Mucosa of descending colon (tissue), 3 donors: Measurements from ENCODE around the gene DOCK6. TPM values are rescaled to one million over a fixed set of nuclear protein-coding genes. Genes with fewer than 3 reads are reported as not detected.

ENCODE experiments used
- ATAC-seq: fragments of 200-7000 bp; cut with Tn5 transposase; one replicate; pipeline ENCODE4 v1.9.1; 2020; ENCODE audit warnings: mild to moderate bottlenecking, moderate library complexity
- DNase-seq, 3 donors: peaks; one replicate each; pipeline ENCODE4 v3.0.0-alpha.2; 2020
- H3K36me3 ChIP-seq: fragments of 200-600 bp; one replicate; pipeline ENCODE4 v1.8.0; 2021; ENCODE audit warnings: low read depth, mild to moderate bottlenecking
- H3K4me1 ChIP-seq: fragments of 200-600 bp; one replicate; pipeline ENCODE4 v1.8.0; 2021; ENCODE audit warnings: low read depth, mild to moderate bottlenecking
- H3K4me3 ChIP-seq: fragments of 200-600 bp; one replicate; pipeline ENCODE4 v1.8.0; 2021; ENCODE audit warnings: mild to moderate bottlenecking
- H3K9me3 ChIP-seq: fragments of 200-600 bp; one replicate; pipeline ENCODE4 v1.8.0; 2021; ENCODE audit warnings: mild to moderate bottlenecking
- CTCF ChIP-seq: fragments of 200-600 bp; IDR thresholded peaks from one replicate; pipeline ENCODE4 v1.8.0; 2022; ENCODE audit warnings: antibody characterized with exemption, mild to moderate bottlenecking
- intact Hi-C, 2 donors: fragments of 100-400 bp; cut with DNase I in 1 of 2; cut with micrococcal nuclease in 1 of 2; formaldehyde crosslinking; loops; one replicate each; pipeline versions ENCODE4 v1.11.0 to v1.11.1; 2022; cut with DNase I, micrococcal nuclease
- total RNA-seq, 3 donors: library from RNA; stranded (reverse); fragmentation: NEBNext Ultra II Directional in 2 of 3; extraction: Animal tissue kit (Norgen Biotek cat#: 25700) in 2 of 3; gene quantifications; one replicate each; pipeline versions ENCODE4 v1.2.1 to v1.2.4, GENCODE V29; 2021 to 2023
- donor health status: DM: no; HTN: no; CAD: no; lungs with moderate emphysema.
- donor health status: DM: no; HTN: no; CAD: no.
- donor health status: DM: no; HTN: yes; CAD: no.

DOCK6 gene
- total RNA-seq, 3 donors from 2014 or later, result 62.4 to 94.7 (median 62.8) TPM

DNA sequence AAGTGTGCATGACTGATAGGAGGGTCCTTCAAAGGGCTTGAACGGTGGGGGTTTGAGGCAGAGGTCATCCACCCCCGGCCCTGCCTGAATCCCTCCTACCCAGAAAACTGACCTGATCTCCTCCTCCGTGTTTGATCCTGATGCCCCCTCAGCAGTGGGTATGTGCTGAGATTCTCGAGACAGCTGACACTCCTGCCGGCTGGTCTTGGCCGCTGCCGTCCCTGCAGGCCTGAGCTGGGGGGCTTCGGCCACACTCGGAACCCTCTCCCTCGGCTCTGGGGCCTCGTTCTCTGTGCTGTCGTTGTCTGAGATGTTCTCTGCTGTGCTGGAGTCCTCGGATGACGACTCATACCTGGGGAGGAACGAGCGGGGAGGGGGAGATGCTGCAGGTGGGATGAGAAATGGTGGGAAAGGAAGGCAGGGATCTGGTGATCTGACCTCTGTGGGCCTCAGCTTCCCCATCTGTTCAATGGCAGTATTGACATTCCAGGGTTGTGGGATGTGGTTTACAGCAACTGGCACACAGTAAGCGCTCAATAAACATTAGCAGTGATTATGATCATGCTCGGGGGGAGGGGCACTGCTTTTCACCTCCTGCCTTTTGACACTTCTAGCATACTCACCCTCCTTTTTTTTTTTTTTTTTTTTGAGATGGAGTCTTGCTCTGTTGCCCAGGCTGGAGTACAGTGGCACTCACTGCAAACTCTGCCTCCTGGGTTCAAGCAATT lies 85.7 kb downstream of the DOCK6 start:
- peaks cover 10% of the 10 kb centered on the region for H3K4me1 ChIP-seq
- ATAC-seq (no peak), DNase-seq (no peak)
- H3K36me3 ChIP-seq, result no peaks in the 10 kb centered on the region
- TF ChIP-seq CTCF, result no peak
- intact Hi-C loops, result no loop called here
- no peak overlapping the region for H3K4me3 ChIP-seq
- H3K9me3 ChIP-seq, result no peaks in the 10 kb centered on the region

DNA sequence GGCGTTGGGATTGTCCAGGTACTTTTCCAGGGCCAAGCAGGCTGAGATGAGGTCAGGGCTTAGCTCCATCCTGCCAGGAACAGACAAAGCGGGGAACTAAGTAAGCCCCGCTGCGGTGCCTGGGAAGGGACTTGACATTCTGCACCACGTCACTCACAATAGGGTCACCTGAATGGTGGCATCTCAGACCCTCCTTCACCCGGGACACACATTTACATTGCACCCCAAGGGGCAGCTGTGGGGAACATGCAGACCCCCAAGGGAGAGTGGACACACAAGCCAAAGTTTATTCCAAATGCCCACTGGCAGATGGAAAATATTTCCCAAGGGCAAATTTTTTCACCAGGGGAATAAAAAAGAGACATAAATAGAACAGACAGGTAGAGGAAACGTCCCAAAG lies 86.4 kb downstream of the DOCK6 start:
- H3K36me3 ChIP-seq, result no peaks in the 10 kb centered on the region
- ATAC-seq (no peak), DNase-seq (no peak)
- H3K4me3 ChIP-seq, result no peak overlapping the region
- intact Hi-C loops, result no loop called here
- H3K9me3 ChIP-seq, result no peaks in the 10 kb centered on the region
- peaks cover 10% of the 10 kb centered on the region for H3K4me1 ChIP-seq
- TF ChIP-seq CTCF, result no peak

DNA sequence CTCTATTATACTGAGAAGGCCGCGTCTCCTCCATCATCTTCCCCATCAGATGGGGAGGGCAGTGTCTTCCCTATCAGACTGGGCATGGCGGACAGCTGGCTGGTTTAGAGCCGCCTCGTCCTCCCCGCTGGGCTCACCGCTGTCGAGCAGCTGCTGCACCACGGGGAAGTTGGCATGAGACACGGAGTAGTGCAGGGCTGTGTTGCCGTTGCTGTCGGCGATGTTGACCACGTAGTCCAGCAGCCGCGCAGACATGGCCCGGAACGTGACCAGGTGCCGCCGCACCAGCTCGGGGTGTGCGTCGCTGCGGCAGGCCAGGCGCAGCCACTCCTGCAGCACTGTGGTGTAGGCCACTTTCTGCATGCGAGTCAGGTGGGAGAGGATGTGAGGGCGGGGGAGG lies 88.0 kb downstream of the DOCK6 start:
- H3K4me1 ChIP-seq, result peaks cover 3% of the 10 kb centered on the region
- intact Hi-C loops, result no loop called here
- H3K4me3 ChIP-seq, result no peak overlapping the region
- DNase-seq (no peak), ATAC-seq (no peak)
- no peaks in the 10 kb centered on the region for H3K9me3 ChIP-seq
- H3K36me3 ChIP-seq, result no peaks in the 10 kb centered on the region
- no peak for TF ChIP-seq CTCF

- H3K4me1 ChIP-seq, result no peaks in the 10 kb centered on the region
- intact Hi-C loops, result no loop called here
Measured at GRCh38 chr19:11173516-11174155, 88.7 kb downstream of the DOCK6 start.

DNA sequence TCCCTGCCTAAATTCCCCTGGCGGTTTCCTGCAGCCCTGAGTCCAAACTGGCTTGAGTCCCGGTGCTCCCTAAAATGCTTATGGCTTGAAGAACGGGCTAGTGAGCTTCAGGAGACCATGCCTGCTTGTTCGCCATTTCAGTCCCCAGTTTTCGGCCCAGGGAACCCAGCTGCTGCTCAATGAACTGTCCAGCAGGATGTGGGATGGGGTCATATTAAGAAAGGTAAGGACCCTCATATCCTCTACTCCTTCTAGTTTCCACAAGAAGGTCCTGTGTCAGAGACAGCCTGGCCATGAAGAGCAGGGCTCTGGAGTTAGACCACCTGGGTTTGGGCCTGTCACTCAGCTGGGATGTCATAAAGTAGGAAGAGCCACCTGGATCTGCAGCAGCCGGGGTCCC lies 89.7 kb downstream of the DOCK6 start:
- intact Hi-C loops, result no loop called here
- DNase-seq (no peak), ATAC-seq (no peak)
- Histone ChIP-seq H3K36me3 (no peaks in the 10 kb centered on the region), H3K4me3 (no peak overlapping the region), H3K9me3 (no peaks in the 10 kb centered on the region), H3K4me1 (no peaks in the 10 kb centered on the region)
- no peak for TF ChIP-seq CTCF

More at GRCh38 chr19:11173516-11174155, 88.7 kb downstream of the DOCK6 start:
- H3K4me3 ChIP-seq, result no peak overlapping the region
- no peaks in the 10 kb centered on the region for H3K9me3 ChIP-seq
- no peaks in the 10 kb centered on the region for H3K36me3 ChIP-seq
- no peak for TF ChIP-seq CTCF
- DNase-seq (no peak), ATAC-seq (no peak)
